ENCODE data around the gene MT2A. TPM values are rescaled to one million over a fixed set of nuclear protein-coding genes. Genes with fewer than 3 reads are reported as not detected.

Gene MT2A
- total and polyA plus RNA-seq, 7 donors = 342 to 11,565 (median 2,887) TPM

DNA sequence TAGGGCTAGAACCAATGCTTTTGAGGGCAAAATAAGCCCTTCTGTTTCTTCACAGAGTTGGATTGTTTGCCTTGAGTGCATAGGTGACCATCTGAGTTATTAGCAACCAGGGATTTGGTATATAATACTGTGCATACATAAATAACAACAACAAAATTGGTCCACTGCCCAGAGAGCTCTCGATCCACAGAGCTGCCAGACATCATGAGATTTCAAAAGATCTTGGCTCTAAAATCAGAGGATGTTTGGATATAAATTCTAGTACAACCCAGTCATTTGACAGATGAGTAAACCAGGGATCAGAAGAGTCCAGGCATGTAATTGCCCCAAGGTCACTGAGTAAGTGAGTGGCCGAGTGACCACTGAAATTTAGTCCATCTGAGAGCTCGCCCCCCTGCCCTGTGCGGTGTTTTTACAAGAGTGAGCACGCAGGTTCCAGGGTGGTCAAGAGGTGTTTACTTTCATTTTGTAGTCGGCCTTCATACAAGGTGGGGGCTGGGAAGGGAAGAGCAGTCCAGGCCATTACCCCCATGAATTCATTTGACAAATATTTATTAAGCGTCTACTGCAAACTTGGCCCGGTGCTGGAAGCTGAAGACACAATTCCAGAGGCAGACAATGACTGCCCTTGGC lies 1.8 kb upstream of the MT2A start:
- TF ChIP-seq, protein P1, sequence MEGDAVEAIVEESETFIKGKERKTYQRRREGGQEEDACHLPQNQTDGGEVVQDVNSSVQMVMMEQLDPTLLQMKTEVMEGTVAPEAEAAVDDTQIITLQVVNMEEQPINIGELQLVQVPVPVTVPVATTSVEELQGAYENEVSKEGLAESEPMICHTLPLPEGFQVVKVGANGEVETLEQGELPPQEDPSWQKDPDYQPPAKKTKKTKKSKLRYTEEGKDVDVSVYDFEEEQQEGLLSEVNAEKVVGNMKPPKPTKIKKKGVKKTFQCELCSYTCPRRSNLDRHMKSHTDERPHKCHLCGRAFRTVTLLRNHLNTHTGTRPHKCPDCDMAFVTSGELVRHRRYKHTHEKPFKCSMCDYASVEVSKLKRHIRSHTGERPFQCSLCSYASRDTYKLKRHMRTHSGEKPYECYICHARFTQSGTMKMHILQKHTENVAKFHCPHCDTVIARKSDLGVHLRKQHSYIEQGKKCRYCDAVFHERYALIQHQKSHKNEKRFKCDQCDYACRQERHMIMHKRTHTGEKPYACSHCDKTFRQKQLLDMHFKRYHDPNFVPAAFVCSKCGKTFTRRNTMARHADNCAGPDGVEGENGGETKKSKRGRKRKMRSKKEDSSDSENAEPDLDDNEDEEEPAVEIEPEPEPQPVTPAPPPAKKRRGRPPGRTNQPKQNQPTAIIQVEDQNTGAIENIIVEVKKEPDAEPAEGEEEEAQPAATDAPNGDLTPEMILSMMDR (IDR thresholded peaks at IDR 0.05) = no peak
- H3K36me3 ChIP-seq (ENCODE audit: insufficient read depth in 1 of 2, low read depth in 1 of 2) = no peaks in the 10 kb centered on the region
- DNase-seq = peak; percentile 63 to 77
- H3K4me1 ChIP-seq = peaks cover 59% of the 10 kb centered on the region
- peak overlapping the region; percentile 89 for H3K4me3 ChIP-seq
- peak; percentile 42 to 59 (median 50) for ATAC-seq
- intact Hi-C loops (cut with DNase I) = no loop called here
- peak overlapping the region; percentile 99 for H3K27ac ChIP-seq
- WGBS, 3 donors = 3 to 11% (median 9%) methylated on average over 8 of the region's 8 CpGs
- H3K9me3 ChIP-seq = no peaks in the 10 kb centered on the region
- no peaks in the 10 kb centered on the region for H3K27me3 ChIP-seq (ENCODE audit: insufficient read depth in 3 of 3, low read length in 2 of 3)

DNA sequence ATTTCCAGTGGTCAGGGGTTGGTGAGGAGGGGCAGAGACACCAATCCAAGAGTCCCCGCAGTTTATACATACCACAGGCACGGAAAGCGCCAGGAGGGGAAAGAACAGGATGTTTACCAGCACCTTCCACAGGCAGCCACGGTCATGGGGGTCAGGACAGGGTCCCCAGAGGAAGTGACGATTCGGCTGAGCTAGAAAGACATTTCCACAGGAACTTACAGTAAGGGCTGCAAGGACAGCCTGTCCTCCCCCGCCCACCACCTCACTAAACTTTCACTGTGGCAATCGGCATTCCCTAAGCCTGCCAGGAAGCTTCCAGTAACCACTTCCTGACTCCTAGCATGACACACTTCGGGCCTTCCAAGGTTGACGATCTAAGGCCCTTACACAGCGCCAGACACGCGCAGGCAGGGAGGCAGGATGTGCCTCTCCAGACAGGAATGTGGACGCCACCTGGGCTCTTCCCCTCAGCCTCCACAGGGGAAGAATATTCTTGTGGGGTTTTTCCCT lies 1.2 kb upstream of the MT2A start:
- DNase-seq (peak; percentile 92), ATAC-seq (peak; percentile 53 to 61 (median 54))
- no peaks in the 10 kb centered on the region for H3K27me3 ChIP-seq (ENCODE audit: insufficient read depth in 3 of 3, low read length in 2 of 3)
- no peaks in the 10 kb centered on the region for H3K9me3 ChIP-seq
- peak overlapping the region; percentile 89 for H3K4me3 ChIP-seq
- H3K27ac ChIP-seq = peak overlapping the region; percentile 99
- H3K4me1 ChIP-seq = peaks cover 65% of the 10 kb centered on the region
- no peaks in the 10 kb centered on the region for H3K36me3 ChIP-seq (ENCODE audit: insufficient read depth in 1 of 2, low read depth in 1 of 2)
- intact Hi-C loops (cut with DNase I) = no loop called here
- 2 to 12% (median 12%) methylated on average over 14 of the region's 14 CpGs for WGBS, 3 donors
- TF ChIP-seq, protein P1 (IDR thresholded peaks at IDR 0.05) = no peak

DNA sequence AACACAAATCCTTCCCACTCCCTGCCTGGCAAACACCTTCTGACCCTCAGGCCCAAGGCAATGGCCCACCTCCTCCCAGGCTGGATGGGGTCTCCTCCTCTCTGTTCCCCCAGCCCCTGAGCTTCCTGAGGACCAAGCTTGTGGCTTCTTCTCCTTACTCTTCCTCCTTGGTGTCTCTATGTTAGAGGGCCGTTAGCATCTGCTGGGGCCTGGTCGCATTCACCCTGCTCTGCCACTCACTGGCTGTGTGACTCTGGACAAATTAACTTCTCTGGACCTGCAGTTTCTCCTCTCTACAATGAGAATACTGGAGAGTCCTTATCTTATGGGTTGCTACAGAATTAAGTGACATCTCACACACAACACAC lies 725 bp upstream of the MT2A start:
- TF ChIP-seq, protein P1 (IDR thresholded peaks at IDR 0.05) = no peak
- Histone ChIP-seq H3K9me3 (no peaks in the 10 kb centered on the region), H3K36me3 (ENCODE audit: insufficient read depth in 1 of 2, low read depth in 1 of 2) (no peaks in the 10 kb centered on the region), H3K27me3 (ENCODE audit: insufficient read depth in 3 of 3, low read length in 2 of 3) (no peaks in the 10 kb centered on the region), H3K27ac (peak overlapping the region; percentile 99), H3K4me1 (peaks cover 65% of the 10 kb centered on the region), H3K4me3 (peak overlapping the region; percentile 89)
- peak in 1 of 2 donors; percentile 55 for DNase-seq
- 39 to 61% (median 50%) methylated on average over 2 of the region's 2 CpGs for WGBS, 3 donors
- ATAC-seq = no peak
- intact Hi-C loops (cut with DNase I) = loop anchor here in 1 of 2 donors (2.0 kb wide), 1 partner anchor 75 kb away; the partner anchor contains the start of gene MT1X

DNA sequence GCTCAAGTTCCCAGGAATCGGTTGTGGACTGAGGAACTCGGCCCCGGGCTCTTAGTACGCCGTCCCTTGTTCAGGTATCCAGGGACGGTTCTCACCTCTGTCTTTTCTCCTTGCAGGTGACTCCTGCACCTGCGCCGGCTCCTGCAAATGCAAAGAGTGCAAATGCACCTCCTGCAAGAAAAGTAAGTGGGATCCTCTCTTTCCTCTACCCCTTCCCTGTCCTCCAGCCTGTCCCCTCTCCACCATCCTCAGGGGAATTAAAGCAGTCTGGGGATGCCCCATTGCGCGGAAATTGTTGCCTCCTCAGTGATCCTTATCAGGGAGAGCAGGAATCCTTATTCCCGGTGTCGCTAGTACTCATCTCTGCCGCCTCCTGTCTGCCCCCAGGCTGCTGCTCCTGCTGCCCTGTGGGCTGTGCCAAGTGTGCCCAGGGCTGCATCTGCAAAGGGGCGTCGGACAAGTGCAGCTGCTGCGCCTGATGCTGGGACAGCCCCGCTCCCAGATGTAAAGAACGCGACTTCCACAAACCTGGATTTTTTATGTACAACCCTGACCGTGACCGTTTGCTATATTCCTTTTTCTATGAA lies 585 bp downstream of the MT2A start:
- DNase-seq (peak; percentile 34 to 64), ATAC-seq (no peak)
- intact Hi-C loops (cut with DNase I) = loop anchor here in 1 of 2 donors (2.0 kb wide), 1 partner anchor 74 kb away; the partner anchor contains the start of gene MT1X
- TF ChIP-seq, protein P1 (IDR thresholded peaks at IDR 0.05) = no peak
- H3K4me3 ChIP-seq = peak overlapping the region; percentile 89
- no peaks in the 10 kb centered on the region for H3K36me3 ChIP-seq (ENCODE audit: insufficient read depth in 1 of 2, low read depth in 1 of 2)
- H3K27me3 ChIP-seq (ENCODE audit: insufficient read depth in 3 of 3, low read length in 2 of 3) = no peaks in the 10 kb centered on the region
- H3K4me1 ChIP-seq = peaks cover 62% of the 10 kb centered on the region
- peak overlapping the region; percentile 99 for H3K27ac ChIP-seq
- no peaks in the 10 kb centered on the region for H3K9me3 ChIP-seq
- WGBS, 3 donors = 1 to 2% (median 1%) methylated on average over 21 of the region's 21 CpGs

All from psoas muscle (tissue), 8 donors.